AG04450 (cell line): ENCODE measurements around the gene MED13. TPM values are rescaled to one million over a fixed set of nuclear protein-coding genes. Genes with fewer than 3 reads are reported as not detected.

Experiments used
- CTCF ChIA-PET: fragments of 300-600, 350-600 bp; formaldehyde crosslinking; extraction: SDS; loops from one replicate; lab custom pipeline; 2022; ENCODE audit warnings: antibody characterized with exemption, inconsistent platforms; lab: Charles Lee
- POLR2A ChIA-PET: fragments of 350-600 bp; formaldehyde crosslinking; extraction: SDS; loops from one replicate; lab custom pipeline; 2021; ENCODE audit warnings: antibody characterized with exemption, inconsistent platforms; lab: Yijun Ruan, JAX
- DNase-seq: peaks from one replicate; pipeline ENCODE4 v3.0.0-alpha.2; 2011; ENCODE audit warnings: low read depth, low spot score
- H3K27ac ChIP-seq: one replicate; pipeline ENCODE4 v1.5.1; 2012; ENCODE audit warnings: low read depth, low read length, control low read depth
- H3K27me3 ChIP-seq: one replicate; pipeline ENCODE4 v1.6.0; 2012; ENCODE audit warnings: low read length; ENCODE audit not compliant: control insufficient read depth, insufficient read depth
- H3K4me3 ChIP-seq: 2 replicates; pipeline ENCODE4 v1.5.1; 2011; ENCODE audit warnings: mild to moderate bottlenecking, low read depth, low read length, control low read depth
- H3K9me3 ChIP-seq: 2 replicates; pipeline ENCODE4 v1.5.1; 2012; ENCODE audit warnings: low read length; ENCODE audit not compliant: control insufficient read depth, insufficient read depth
- polyA plus RNA-seq: library from polyadenylated mRNA; depleted of rRNA; stranded (reverse); fragments of >200 nt; gene quantifications from 2 replicates; pipeline ENCODE4 v1.2.3, GENCODE V29; 2011
- TF ChIP-seq, protein P1 (sequence below): IDR thresholded peaks from 2 replicates; pipeline ENCODE4 v1.5.1; 2011; ENCODE audit warnings: low read depth, low read length, control low read depth, inconsistent platforms

MED13 gene
- polyA plus RNA-seq, 1 experiment, result 35.2 TPM

GRCh38 chr17:62101090-62101489, 36.0 kb upstream of the MED13 start:
- Histone ChIP-seq H3K27me3 (peaks cover 7% of the 10 kb centered on the region), H3K4me3 (no peak overlapping the region), H3K9me3 (no peaks in the 10 kb centered on the region), H3K27ac (no peak overlapping the region)
- POLR2A ChIA-PET, result no interaction called here
- CTCF ChIA-PET, result interaction anchor here (0.7 to 1.5 kb wide), 2 partner anchors 9 to 35 kb away, joined by 3 to 5 read pairs; no protein-coding TSS in a partner anchor
- TF ChIP-seq, protein P1, sequence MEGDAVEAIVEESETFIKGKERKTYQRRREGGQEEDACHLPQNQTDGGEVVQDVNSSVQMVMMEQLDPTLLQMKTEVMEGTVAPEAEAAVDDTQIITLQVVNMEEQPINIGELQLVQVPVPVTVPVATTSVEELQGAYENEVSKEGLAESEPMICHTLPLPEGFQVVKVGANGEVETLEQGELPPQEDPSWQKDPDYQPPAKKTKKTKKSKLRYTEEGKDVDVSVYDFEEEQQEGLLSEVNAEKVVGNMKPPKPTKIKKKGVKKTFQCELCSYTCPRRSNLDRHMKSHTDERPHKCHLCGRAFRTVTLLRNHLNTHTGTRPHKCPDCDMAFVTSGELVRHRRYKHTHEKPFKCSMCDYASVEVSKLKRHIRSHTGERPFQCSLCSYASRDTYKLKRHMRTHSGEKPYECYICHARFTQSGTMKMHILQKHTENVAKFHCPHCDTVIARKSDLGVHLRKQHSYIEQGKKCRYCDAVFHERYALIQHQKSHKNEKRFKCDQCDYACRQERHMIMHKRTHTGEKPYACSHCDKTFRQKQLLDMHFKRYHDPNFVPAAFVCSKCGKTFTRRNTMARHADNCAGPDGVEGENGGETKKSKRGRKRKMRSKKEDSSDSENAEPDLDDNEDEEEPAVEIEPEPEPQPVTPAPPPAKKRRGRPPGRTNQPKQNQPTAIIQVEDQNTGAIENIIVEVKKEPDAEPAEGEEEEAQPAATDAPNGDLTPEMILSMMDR, result no peak
- no peak for DNase-seq

DNA sequence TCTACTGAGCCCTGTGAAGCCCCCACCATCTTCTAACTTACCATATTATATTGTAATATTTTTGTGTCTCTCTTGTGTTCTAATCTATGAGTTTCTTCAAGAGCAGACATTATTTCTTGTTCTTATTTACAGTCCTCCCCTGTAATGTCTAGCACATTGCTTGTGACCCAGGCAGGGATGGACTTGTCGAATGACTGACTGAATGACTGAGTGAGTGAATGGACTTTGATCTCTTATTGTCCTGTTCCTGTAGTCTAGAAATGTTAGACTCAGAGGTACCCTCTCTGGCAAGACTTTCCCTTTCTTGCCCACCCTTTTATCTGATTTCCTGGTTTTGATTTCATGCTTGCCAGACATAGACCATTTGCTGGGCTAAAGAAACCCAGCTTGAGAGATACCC, 35.0 kb upstream of the MED13 start:
- Histone ChIP-seq H3K9me3 (no peaks in the 10 kb centered on the region), H3K4me3 (no peak overlapping the region), H3K27me3 (peaks cover 4% of the 10 kb centered on the region), H3K27ac (no peak overlapping the region)
- ChIA-PET CTCF (interaction anchor here (1.4 kb wide), 1 partner anchor 10 kb away, joined by 4 read pairs; no protein-coding TSS in a partner anchor), POLR2A (no interaction called here)
- no peak for DNase-seq
- TF ChIP-seq, protein P1, result no peak

GRCh38 chr17:62099532-62099931, 34.5 kb upstream of the MED13 start:
- H3K4me3 ChIP-seq, result no peak overlapping the region
- TF ChIP-seq, protein P1, result no peak

GRCh38 chr17:62098623-62099231, 33.6 kb upstream of the MED13 start:
- ChIA-PET POLR2A (no interaction called here), CTCF (interaction anchor here (1.4 to 2.0 kb wide), 2 partner anchors 11 to 33 kb away, joined by 4 to 6 read pairs; no protein-coding TSS in a partner anchor)
- TF ChIP-seq, protein P1, result no peak
- Histone ChIP-seq H3K9me3 (no peaks in the 10 kb centered on the region), H3K27ac (no peak overlapping the region), H3K4me3 (no peak overlapping the region), H3K27me3 (peaks cover 4% of the 10 kb centered on the region)
- DNase-seq, result no peak

More at GRCh38 chr17:62099532-62099931, 34.5 kb upstream of the MED13 start:
- peaks cover 4% of the 10 kb centered on the region for H3K27me3 ChIP-seq
- DNase-seq, result no peak
- POLR2A ChIA-PET, result no interaction called here
- no peak overlapping the region for H3K27ac ChIP-seq
- H3K9me3 ChIP-seq, result no peaks in the 10 kb centered on the region
- CTCF ChIA-PET, result interaction anchor here (1.4 kb wide), 1 partner anchor 10 kb away, joined by 4 read pairs; no protein-coding TSS in a partner anchor

- H3K27ac ChIP-seq, result no peak overlapping the region
- H3K4me3 ChIP-seq, result no peak overlapping the region
- DNase-seq, result no peak
- ChIA-PET CTCF (no interaction called here), POLR2A (no interaction called here)
- peaks cover 4% of the 10 kb centered on the region for H3K27me3 ChIP-seq
- TF ChIP-seq, protein P1, result no peak
- H3K9me3 ChIP-seq, result no peaks in the 10 kb centered on the region
Measured at GRCh38 chr17:62096401-62096670, 31.3 kb upstream of the MED13 start.
